ENCODE measurements around the gene DEPDC4.

The DEPDC4 gene

GRCh38 chr12:100208834-100209233 lies 58.0 kb downstream of the DEPDC4 start:
- H3K4me2 ChIP-seq (ENCODE audit: low read length), result no peak overlapping the region
- no peak for TF ChIP-seq EZH2 (IDR thresholded peaks at IDR 0.05; ENCODE audit: borderline replicate concordance, low read length)
- TF ChIP-seq, protein P1, sequence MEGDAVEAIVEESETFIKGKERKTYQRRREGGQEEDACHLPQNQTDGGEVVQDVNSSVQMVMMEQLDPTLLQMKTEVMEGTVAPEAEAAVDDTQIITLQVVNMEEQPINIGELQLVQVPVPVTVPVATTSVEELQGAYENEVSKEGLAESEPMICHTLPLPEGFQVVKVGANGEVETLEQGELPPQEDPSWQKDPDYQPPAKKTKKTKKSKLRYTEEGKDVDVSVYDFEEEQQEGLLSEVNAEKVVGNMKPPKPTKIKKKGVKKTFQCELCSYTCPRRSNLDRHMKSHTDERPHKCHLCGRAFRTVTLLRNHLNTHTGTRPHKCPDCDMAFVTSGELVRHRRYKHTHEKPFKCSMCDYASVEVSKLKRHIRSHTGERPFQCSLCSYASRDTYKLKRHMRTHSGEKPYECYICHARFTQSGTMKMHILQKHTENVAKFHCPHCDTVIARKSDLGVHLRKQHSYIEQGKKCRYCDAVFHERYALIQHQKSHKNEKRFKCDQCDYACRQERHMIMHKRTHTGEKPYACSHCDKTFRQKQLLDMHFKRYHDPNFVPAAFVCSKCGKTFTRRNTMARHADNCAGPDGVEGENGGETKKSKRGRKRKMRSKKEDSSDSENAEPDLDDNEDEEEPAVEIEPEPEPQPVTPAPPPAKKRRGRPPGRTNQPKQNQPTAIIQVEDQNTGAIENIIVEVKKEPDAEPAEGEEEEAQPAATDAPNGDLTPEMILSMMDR (IDR thresholded peaks at IDR 0.05; ENCODE audit: low read length), result no peak
- no peaks in the 10 kb centered on the region for H4K20me1 ChIP-seq (ENCODE audit: insufficient read depth, low read length)
- no peak overlapping the region for H3K27ac ChIP-seq (ENCODE audit: low read depth, low read length, poor library complexity, severe bottlenecking)
- no peak overlapping the region for H3K9ac ChIP-seq (ENCODE audit: low read length)
- no peaks in the 10 kb centered on the region; the same call in 1 of the 2 replicates for H3K79me2 ChIP-seq (ENCODE audit: insufficient read depth, low read length)
- H3K27me3 ChIP-seq (ENCODE audit: insufficient read depth, low read length), result no peaks in the 10 kb centered on the region
- H3K9me2 ChIP-seq (ENCODE audit: low read depth, low read length), result no peaks in the 10 kb centered on the region
- H3K4me3 ChIP-seq (ENCODE audit: low read depth, low read length, poor library complexity, severe bottlenecking), result no peak overlapping the region
- peaks cover 81% of the 10 kb centered on the region for H3K36me3 ChIP-seq (ENCODE audit: insufficient read depth, low read length)
- no peaks in the 10 kb centered on the region for H3F3A ChIP-seq (ENCODE audit: insufficient read depth, low read length)
- no peaks in the 10 kb centered on the region for H3K4me1 ChIP-seq (ENCODE audit: insufficient read depth, low read length, severe bottlenecking)
- H2AFZ ChIP-seq (ENCODE audit: low read length), result no peak overlapping the region
- H3K9me3 ChIP-seq (ENCODE audit: low read length), result no peaks in the 10 kb centered on the region

GRCh38 chr12:100207311-100207710 lies 59.6 kb downstream of the DEPDC4 start:
- Histone ChIP-seq H3K9me3 (ENCODE audit: low read length) (no peaks in the 10 kb centered on the region), H3K27me3 (ENCODE audit: insufficient read depth, low read length) (no peaks in the 10 kb centered on the region), H3K4me2 (ENCODE audit: low read length) (no peak overlapping the region), H3F3A (ENCODE audit: insufficient read depth, low read length) (no peaks in the 10 kb centered on the region), H3K9ac (ENCODE audit: low read length) (no peak overlapping the region), H2AFZ (ENCODE audit: low read length) (no peak overlapping the region), H3K36me3 (ENCODE audit: insufficient read depth, low read length) (peaks cover 68% of the 10 kb centered on the region), H3K4me1 (ENCODE audit: insufficient read depth, low read length, severe bottlenecking) (peaks cover 9% of the 10 kb centered on the region), H4K20me1 (ENCODE audit: insufficient read depth, low read length) (no peaks in the 10 kb centered on the region), H3K9me2 (ENCODE audit: low read depth, low read length) (no peaks in the 10 kb centered on the region), H3K27ac (ENCODE audit: low read depth, low read length, poor library complexity, severe bottlenecking) (no peak overlapping the region), H3K4me3 (ENCODE audit: low read depth, low read length, poor library complexity, severe bottlenecking) (no peak overlapping the region), H3K79me2 (ENCODE audit: insufficient read depth, low read length) (peaks cover 2% of the 10 kb centered on the region; the same call in 1 of the 2 replicates)
- TF ChIP-seq, protein P1 (IDR thresholded peaks at IDR 0.05; ENCODE audit: low read length), result no peak
- no peak for TF ChIP-seq EZH2 (IDR thresholded peaks at IDR 0.05; ENCODE audit: borderline replicate concordance, low read length)

- H2AFZ ChIP-seq (ENCODE audit: low read length), result no peak overlapping the region
- H3F3A ChIP-seq (ENCODE audit: insufficient read depth, low read length), result no peaks in the 10 kb centered on the region
- H3K9me2 ChIP-seq (ENCODE audit: low read depth, low read length), result no peaks in the 10 kb centered on the region
- peak overlapping the region; percentile 81 for H3K27ac ChIP-seq (ENCODE audit: low read depth, low read length, poor library complexity, severe bottlenecking)
- H3K4me2 ChIP-seq (ENCODE audit: low read length), result peak overlapping the region; percentile 96
- TF ChIP-seq, protein P1 (IDR thresholded peaks at IDR 0.05; ENCODE audit: low read length), result no peak
- TF ChIP-seq EZH2 (IDR thresholded peaks at IDR 0.05; ENCODE audit: borderline replicate concordance, low read length), result no peak
- no peaks in the 10 kb centered on the region for H4K20me1 ChIP-seq (ENCODE audit: insufficient read depth, low read length)
- H3K4me3 ChIP-seq (ENCODE audit: low read depth, low read length, poor library complexity, severe bottlenecking), result peak overlapping the region; percentile 92
- peaks cover 17% of the 10 kb centered on the region for H3K79me2 ChIP-seq (ENCODE audit: insufficient read depth, low read length)
- no peaks in the 10 kb centered on the region for H3K27me3 ChIP-seq (ENCODE audit: insufficient read depth, low read length)
- H3K9me3 ChIP-seq (ENCODE audit: low read length), result no peaks in the 10 kb centered on the region
- peak overlapping the region; percentile 90 for H3K9ac ChIP-seq (ENCODE audit: low read length)
- peaks cover 21% of the 10 kb centered on the region for H3K36me3 ChIP-seq (ENCODE audit: insufficient read depth, low read length)
- H3K4me1 ChIP-seq (ENCODE audit: insufficient read depth, low read length, severe bottlenecking), result peaks cover 33% of the 10 kb centered on the region
Observed at GRCh38 chr12:100201604-100202423, 65.1 kb downstream of the DEPDC4 start.
